ENCODE data around the gene GOLGA6L6. TPM values are rescaled to one million over a fixed set of nuclear protein-coding genes. Genes with fewer than 3 reads are reported as not detected.
"Not testable (repeated sequence)": the region's sequence is repeated elsewhere in the genome, so short reads cannot be mapped to it uniquely, and the experiment has no call there.

GOLGA6L6 gene
- not detected for total RNA-seq

- WGBS, 2 donors, result 83% methylated on average over 3 of the region's 7 CpGs; no CpG with 5 or more reads in 1 of the 2 donors
- intact Hi-C loops (cut with DNase I); H3K9me3 ChIP-seq; H3K27ac ChIP-seq; H3K27me3 ChIP-seq; H3K4me1 ChIP-seq; H3K36me3 ChIP-seq (replicated peaks in 1 of 2; ENCODE audit: insufficient read depth in 1 of 2, low read depth in 2 of 2); DNase-seq; ATAC-seq; H3K4me3 ChIP-seq: not testable (repeated sequence)
Measured at GRCh38 chr15:20541700-20542099, at the start of gene GOLGA6L6. Gene GOLGA6L6 (minus strand): TSS chr15:20541800. CDS start chr15:20541709, 91 bp downstream.

- H3K9me3 ChIP-seq; ATAC-seq; H3K36me3 ChIP-seq (replicated peaks in 1 of 2; ENCODE audit: insufficient read depth in 1 of 2, low read depth in 2 of 2); H3K4me1 ChIP-seq; intact Hi-C loops (cut with DNase I); H3K27me3 ChIP-seq; H3K27ac ChIP-seq; DNase-seq; H3K4me3 ChIP-seq: not testable (repeated sequence)
- no CpG with 5 or more reads among the region's 2 CpGs for WGBS, 2 donors
Measured at GRCh38 chr15:20590069-20590468, 48.5 kb upstream of the GOLGA6L6 start.

GRCh38 chr15:20586821-20587220 is 45.2 kb upstream of the GOLGA6L6 start:
- H3K36me3 ChIP-seq (replicated peaks in 1 of 2; ENCODE audit: insufficient read depth in 1 of 2, low read depth in 2 of 2); intact Hi-C loops (cut with DNase I); H3K27me3 ChIP-seq; H3K4me3 ChIP-seq; DNase-seq; H3K4me1 ChIP-seq; ATAC-seq; H3K27ac ChIP-seq; H3K9me3 ChIP-seq: not testable (repeated sequence)
- WGBS, 2 donors, result 100% methylated on average over 1 of the region's 3 CpGs; no CpG with 5 or more reads in 1 of the 2 donors

- H3K27ac ChIP-seq; H3K27me3 ChIP-seq; H3K4me1 ChIP-seq; intact Hi-C loops (cut with DNase I); H3K9me3 ChIP-seq; ATAC-seq; H3K36me3 ChIP-seq (replicated peaks in 1 of 2; ENCODE audit: insufficient read depth in 1 of 2, low read depth in 2 of 2); H3K4me3 ChIP-seq; DNase-seq: not testable (repeated sequence)
- 50 to 73% methylated on average over 1 to 5 of the region's 18 CpGs for WGBS, 2 donors
Measured at GRCh38 chr15:20582726-20583115, 41.1 kb upstream of the GOLGA6L6 start.

- H3K9me3 ChIP-seq; DNase-seq; H3K4me1 ChIP-seq; H3K36me3 ChIP-seq (replicated peaks in 1 of 2; ENCODE audit: insufficient read depth in 1 of 2, low read depth in 2 of 2); H3K27me3 ChIP-seq; H3K27ac ChIP-seq; ATAC-seq; intact Hi-C loops (cut with DNase I); H3K4me3 ChIP-seq: not testable (repeated sequence)
- WGBS, 2 donors, result no CpG with 5 or more reads among the region's 39 CpGs
Measured at GRCh38 chr15:20582109-20582725, 40.6 kb upstream of the GOLGA6L6 start.

- H3K36me3 ChIP-seq (replicated peaks in 1 of 2; ENCODE audit: insufficient read depth in 1 of 2, low read depth in 2 of 2); H3K27me3 ChIP-seq; H3K27ac ChIP-seq; DNase-seq; intact Hi-C loops (cut with DNase I); ATAC-seq; H3K4me1 ChIP-seq; H3K4me3 ChIP-seq; H3K9me3 ChIP-seq: not testable (repeated sequence)
- WGBS, 2 donors, result no CpG with 5 or more reads among the region's 62 CpGs
Measured at GRCh38 chr15:20581261-20582108, 39.9 kb upstream of the GOLGA6L6 start.

- WGBS, 2 donors, result no CpG with 5 or more reads among the region's 14 CpGs
- DNase-seq, ATAC-seq: not testable (repeated sequence)
Measured at GRCh38 chr15:20579662-20580061, 38.1 kb upstream of the GOLGA6L6 start.

GRCh38 chr15:20551289-20551688 is 9.7 kb upstream of the GOLGA6L6 start:
- DNase-seq; H3K27ac ChIP-seq; H3K4me3 ChIP-seq; H3K27me3 ChIP-seq; ATAC-seq; H3K4me1 ChIP-seq; H3K36me3 ChIP-seq (replicated peaks in 1 of 2; ENCODE audit: insufficient read depth in 1 of 2, low read depth in 2 of 2); H3K9me3 ChIP-seq; intact Hi-C loops (cut with DNase I): not testable (repeated sequence)
- WGBS, 2 donors, result 60% methylated on average over 1 of the region's 19 CpGs; no CpG with 5 or more reads in 1 of the 2 donors

More at GRCh38 chr15:20579662-20580061, 38.1 kb upstream of the GOLGA6L6 start:
- H3K9me3 ChIP-seq; intact Hi-C loops (cut with DNase I); H3K27ac ChIP-seq; H3K27me3 ChIP-seq; H3K4me1 ChIP-seq; H3K36me3 ChIP-seq (replicated peaks in 1 of 2; ENCODE audit: insufficient read depth in 1 of 2, low read depth in 2 of 2); H3K4me3 ChIP-seq: not testable (repeated sequence)

- 47% methylated on average over 3 of the region's 87 CpGs; no CpG with 5 or more reads in 1 of the 2 donors for WGBS, 2 donors
- H3K4me1 ChIP-seq; ATAC-seq; H3K36me3 ChIP-seq (replicated peaks in 1 of 2; ENCODE audit: insufficient read depth in 1 of 2, low read depth in 2 of 2); H3K9me3 ChIP-seq; H3K27me3 ChIP-seq; intact Hi-C loops (cut with DNase I); DNase-seq; H3K27ac ChIP-seq; H3K4me3 ChIP-seq: not testable (repeated sequence)
Measured at GRCh38 chr15:20505926-20506658, 35.5 kb downstream of the GOLGA6L6 start.

GRCh38 chr15:20502839-20503238 is 38.8 kb downstream of the GOLGA6L6 start:
- DNase-seq; H3K36me3 ChIP-seq (replicated peaks in 1 of 2; ENCODE audit: insufficient read depth in 1 of 2, low read depth in 2 of 2); H3K4me1 ChIP-seq; intact Hi-C loops (cut with DNase I); ATAC-seq; H3K27me3 ChIP-seq; H3K27ac ChIP-seq; H3K9me3 ChIP-seq; H3K4me3 ChIP-seq: not testable (repeated sequence)
- WGBS, 2 donors, result no CpG with 5 or more reads among the region's 3 CpGs

- H3K36me3 ChIP-seq (replicated peaks in 1 of 2; ENCODE audit: insufficient read depth in 1 of 2, low read depth in 2 of 2); H3K9me3 ChIP-seq; H3K4me3 ChIP-seq; H3K27ac ChIP-seq; H3K4me1 ChIP-seq; H3K27me3 ChIP-seq; DNase-seq; intact Hi-C loops (cut with DNase I); ATAC-seq: not testable (repeated sequence)
- no CpG with 5 or more reads among the region's 5 CpGs for WGBS, 2 donors
Measured at GRCh38 chr15:20501512-20502222, 39.9 kb downstream of the GOLGA6L6 start.

Data from body of pancreas (tissue), 4 donors.